HEK293 (cell line): ENCODE measurements around the gene BRD2.

ENCODE experiments used
- CTCF ChIA-PET: fragments of 350-600 bp; formaldehyde crosslinking; extraction: SDS; loops from one replicate; lab custom pipeline; 2021; ENCODE audit warnings: antibody characterized with exemption; lab: Yijun Ruan, JAX
- POLR2A ChIA-PET: fragments of 300-600 bp; formaldehyde crosslinking; extraction: SDS; loops from one replicate; lab custom pipeline; 2020; ENCODE audit warnings: antibody characterized with exemption, inconsistent platforms; lab: Yijun Ruan, JAX
- H3K27ac ChIP-seq: fragments of 200-500 bp; sonication (Bioruptor generic); 2 replicates; pipeline ENCODE4 v1.5.1; 2014; ENCODE audit warnings: low read depth, low read length, control low read depth, inconsistent platforms; ENCODE audit errors: extremely low read depth
- H3K36me3 ChIP-seq, 2 experiments: fragments of 200-500 bp in 1 of 2; sonication (Bioruptor generic) in 1 of 2; 1 replicate in 1 of 2; 2 replicates in 1 of 2; pipeline ENCODE4 v1.5.1; 2014 to 2017; ENCODE audit warnings: inconsistent platforms in 2 of 2, low read length in 2 of 2; ENCODE audit not compliant: control insufficient read depth in 2 of 2, insufficient read depth in 1 of 2
- H3K4me1 ChIP-seq: fragments of 200-500 bp; sonication (Bioruptor generic); 2 replicates; pipeline ENCODE4 v1.5.1; 2014; ENCODE audit warnings: mild to moderate bottlenecking, low read length, inconsistent platforms; ENCODE audit not compliant: control insufficient read depth, insufficient read depth
- H3K4me3 ChIP-seq: 2 replicates; pipeline ENCODE4 v1.5.1; 2011; ENCODE audit warnings: low read depth, mild to moderate bottlenecking, control low read depth, low read length, moderate library complexity
- H3K9me3 ChIP-seq: fragments of 200-500 bp; sonication (Bioruptor generic); 2 replicates; pipeline ENCODE4 v1.5.1; 2014; ENCODE audit warnings: low read depth, low read length, inconsistent platforms; ENCODE audit not compliant: control insufficient read depth, insufficient read depth
- EGR2 ChIP-seq: fragments of 450-650 bp; formaldehyde crosslinking; IDR thresholded peaks from 2 replicates; pipeline ENCODE4 v1.5.1; 2016; ENCODE audit warnings: low read depth, missing biosample characterization, missing genetic modification characterization
- ZBTB20 ChIP-seq: fragments of 450-650 bp; formaldehyde crosslinking; IDR thresholded peaks from 2 replicates; pipeline ENCODE4 v1.5.1; 2016; ENCODE audit warnings: missing biosample characterization, missing genetic modification characterization
- ZFHX2 ChIP-seq: fragments of 450-650 bp; formaldehyde crosslinking; conservative IDR thresholded peaks from 2 replicates; pipeline ENCODE4 v1.5.1; 2016; ENCODE audit warnings: missing biosample characterization, missing genetic modification characterization
- ZNF501 ChIP-seq: fragments of 450-650 bp; formaldehyde crosslinking; IDR thresholded peaks from 2 replicates; pipeline ENCODE4 v1.5.1; 2016; ENCODE audit warnings: missing biosample characterization, missing genetic modification characterization
- ZNF571 ChIP-seq: fragments of 450-650 bp; formaldehyde crosslinking; IDR thresholded peaks from 2 replicates; pipeline ENCODE4 v1.5.0; 2017; ENCODE audit warnings: missing biosample characterization, missing genetic modification characterization
- ZNF777 ChIP-seq: fragments of 450-650 bp; formaldehyde crosslinking; IDR thresholded peaks from 2 replicates; pipeline ENCODE4 v1.5.1; 2017; ENCODE audit warnings: missing biosample characterization, missing genetic modification characterization, borderline replicate concordance
- ZNF837 ChIP-seq: fragments of 450-650 bp; formaldehyde crosslinking; IDR thresholded peaks from 2 replicates; pipeline ENCODE4 v1.5.1; 2016; ENCODE audit warnings: missing biosample characterization, missing genetic modification characterization
- TF ChIP-seq, protein P1 (sequence below): fragments of 450-650 bp; formaldehyde crosslinking; conservative IDR thresholded peaks from 2 replicates; pipeline ENCODE4 v1.5.1; 2016; ENCODE audit warnings: low read depth, missing biosample characterization, missing genetic modification characterization
- TF ChIP-seq, protein P2 (sequence below): fragments of 450-650 bp; formaldehyde crosslinking; IDR thresholded peaks from 2 replicates; pipeline ENCODE4 v1.5.1; 2016; ENCODE audit warnings: missing biosample characterization, missing genetic modification characterization
- TF ChIP-seq, protein P3 (sequence below): fragments of 450-650 bp; formaldehyde crosslinking; IDR thresholded peaks from 2 replicates; pipeline ENCODE4 v1.5.1; 2016; ENCODE audit warnings: missing biosample characterization, missing genetic modification characterization
- TF ChIP-seq, protein P4 (sequence below): fragments of 450-650 bp; formaldehyde crosslinking; IDR thresholded peaks from 2 replicates; pipeline ENCODE4 v1.5.1; 2016; ENCODE audit warnings: missing biosample characterization, missing genetic modification characterization
- TF ChIP-seq, protein P5 (sequence below): fragments of 450-650 bp; formaldehyde crosslinking; IDR thresholded peaks from 2 replicates; pipeline ENCODE4 v1.5.1; 2016; ENCODE audit warnings: missing biosample characterization, missing genetic modification characterization

BRD2 gene

DNA sequence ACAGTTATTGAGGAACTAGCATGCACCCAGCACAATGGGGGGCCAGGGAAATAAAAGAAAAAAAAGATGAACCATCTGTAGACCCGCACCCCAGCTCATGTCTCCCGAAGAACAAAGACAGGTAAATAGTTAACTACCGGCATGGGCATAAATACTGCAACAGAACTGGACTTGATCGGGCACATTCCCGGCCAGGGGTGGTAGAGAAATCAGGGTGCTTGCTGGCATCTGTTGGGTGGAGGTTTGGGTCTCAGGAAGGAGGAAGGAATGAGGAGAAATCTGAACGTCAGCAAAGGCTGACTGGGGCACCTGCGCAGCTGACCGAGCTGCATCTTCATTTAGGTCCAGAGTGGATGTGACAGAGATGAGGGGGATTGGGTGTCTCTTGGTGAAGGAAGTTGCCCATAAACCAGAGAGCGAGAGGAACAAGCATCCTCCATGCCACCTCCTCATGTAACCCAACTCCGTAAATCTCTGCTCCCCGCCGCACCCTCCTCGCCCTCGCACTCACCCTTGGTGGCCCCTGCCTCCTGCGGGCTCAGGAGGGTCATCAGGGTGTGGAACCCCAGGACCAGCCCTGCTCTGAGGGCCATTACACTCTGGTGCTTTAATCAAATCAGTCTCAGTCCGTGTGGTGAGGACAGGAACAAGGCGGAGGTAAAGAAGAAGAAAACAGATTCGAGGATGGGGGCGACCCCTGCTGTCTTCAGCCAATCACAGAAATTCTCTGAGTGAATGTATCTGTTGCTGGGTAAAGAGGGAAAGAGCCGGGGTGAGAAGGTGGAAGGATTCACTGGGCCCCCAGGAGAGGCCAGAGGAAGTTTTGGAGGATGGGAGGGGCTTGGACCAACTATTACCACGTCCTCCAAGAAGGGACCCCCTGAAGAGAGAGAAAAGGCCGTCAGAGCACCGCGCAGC lies 40.8 kb downstream of the BRD2 start, which contains the start of gene HLA-DOA (continued):
- TF ChIP-seq, protein P1, sequence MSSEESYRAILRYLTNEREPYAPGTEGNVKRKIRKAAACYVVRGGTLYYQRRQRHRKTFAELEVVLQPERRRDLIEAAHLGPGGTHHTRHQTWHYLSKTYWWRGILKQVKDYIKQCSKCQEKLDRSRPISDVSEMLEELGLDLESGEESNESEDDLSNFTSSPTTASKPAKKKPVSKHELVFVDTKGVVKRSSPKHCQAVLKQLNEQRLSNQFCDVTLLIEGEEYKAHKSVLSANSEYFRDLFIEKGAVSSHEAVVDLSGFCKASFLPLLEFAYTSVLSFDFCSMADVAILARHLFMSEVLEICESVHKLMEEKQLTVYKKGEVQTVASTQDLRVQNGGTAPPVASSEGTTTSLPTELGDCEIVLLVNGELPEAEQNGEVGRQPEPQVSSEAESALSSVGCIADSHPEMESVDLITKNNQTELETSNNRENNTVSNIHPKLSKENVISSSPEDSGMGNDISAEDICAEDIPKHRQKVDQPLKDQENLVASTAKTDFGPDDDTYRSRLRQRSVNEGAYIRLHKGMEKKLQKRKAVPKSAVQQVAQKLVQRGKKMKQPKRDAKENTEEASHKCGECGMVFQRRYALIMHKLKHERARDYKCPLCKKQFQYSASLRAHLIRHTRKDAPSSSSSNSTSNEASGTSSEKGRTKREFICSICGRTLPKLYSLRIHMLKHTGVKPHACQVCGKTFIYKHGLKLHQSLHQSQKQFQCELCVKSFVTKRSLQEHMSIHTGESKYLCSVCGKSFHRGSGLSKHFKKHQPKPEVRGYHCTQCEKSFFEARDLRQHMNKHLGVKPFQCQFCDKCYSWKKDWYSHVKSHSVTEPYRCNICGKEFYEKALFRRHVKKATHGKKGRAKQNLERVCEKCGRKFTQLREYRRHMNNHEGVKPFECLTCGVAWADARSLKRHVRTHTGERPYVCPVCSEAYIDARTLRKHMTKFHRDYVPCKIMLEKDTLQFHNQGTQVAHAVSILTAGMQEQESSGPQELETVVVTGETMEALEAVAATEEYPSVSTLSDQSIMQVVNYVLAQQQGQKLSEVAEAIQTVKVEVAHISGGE (tag by site-specific recombination): no peak

GRCh38 chr6:33010356-33010755 lies 42.0 kb downstream of the BRD2 start:
- POLR2A ChIA-PET: interaction anchor here (1.1 kb wide), 1 partner anchor 26 kb away, joined by 3 read pairs; no protein-coding TSS in a partner anchor
- TF ChIP-seq, protein P2, sequence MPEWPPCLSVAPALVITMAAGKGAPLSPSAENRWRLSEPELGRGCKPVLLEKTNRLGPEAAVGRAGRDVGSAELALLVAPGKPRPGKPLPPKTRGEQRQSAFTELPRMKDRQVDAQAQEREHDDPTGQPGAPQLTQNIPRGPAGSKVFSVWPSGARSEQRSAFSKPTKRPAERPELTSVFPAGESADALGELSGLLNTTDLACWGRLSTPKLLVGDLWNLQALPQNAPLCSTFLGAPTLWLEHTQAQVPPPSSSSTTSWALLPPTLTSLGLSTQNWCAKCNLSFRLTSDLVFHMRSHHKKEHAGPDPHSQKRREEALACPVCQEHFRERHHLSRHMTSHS (tag by site-specific recombination): no peak
- TF ChIP-seq ZNF777 (tag by site-specific recombination) (no peak), ZNF501 (tag by site-specific recombination) (no peak), ZNF837 (tag by site-specific recombination) (no peak), ZNF571 (tag by site-specific recombination) (no peak), ZBTB20 (tag by site-specific recombination) (peak; percentile 66; the same call in 1 of the 2 replicates)
- TF ChIP-seq, protein P3, sequence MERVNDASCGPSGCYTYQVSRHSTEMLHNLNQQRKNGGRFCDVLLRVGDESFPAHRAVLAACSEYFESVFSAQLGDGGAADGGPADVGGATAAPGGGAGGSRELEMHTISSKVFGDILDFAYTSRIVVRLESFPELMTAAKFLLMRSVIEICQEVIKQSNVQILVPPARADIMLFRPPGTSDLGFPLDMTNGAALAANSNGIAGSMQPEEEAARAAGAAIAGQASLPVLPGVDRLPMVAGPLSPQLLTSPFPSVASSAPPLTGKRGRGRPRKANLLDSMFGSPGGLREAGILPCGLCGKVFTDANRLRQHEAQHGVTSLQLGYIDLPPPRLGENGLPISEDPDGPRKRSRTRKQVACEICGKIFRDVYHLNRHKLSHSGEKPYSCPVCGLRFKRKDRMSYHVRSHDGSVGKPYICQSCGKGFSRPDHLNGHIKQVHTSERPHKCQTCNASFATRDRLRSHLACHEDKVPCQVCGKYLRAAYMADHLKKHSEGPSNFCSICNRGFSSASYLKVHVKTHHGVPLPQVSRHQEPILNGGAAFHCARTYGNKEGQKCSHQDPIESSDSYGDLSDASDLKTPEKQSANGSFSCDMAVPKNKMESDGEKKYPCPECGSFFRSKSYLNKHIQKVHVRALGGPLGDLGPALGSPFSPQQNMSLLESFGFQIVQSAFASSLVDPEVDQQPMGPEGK (tag by site-specific recombination): no peak
- Histone ChIP-seq H3K36me3 (no peaks in the 10 kb centered on the region), H3K4me3 (no peak overlapping the region), H3K9me3 (no peaks in the 10 kb centered on the region), H3K27ac (no peak overlapping the region), H3K4me1 (no peaks in the 10 kb centered on the region)
- CTCF ChIA-PET: interaction anchor here (0.5 to 8.8 kb wide), 11 partner anchors 10 to 1240 kb away, joined by 3 to 106 read pairs (median 4); no protein-coding TSS in a partner anchor

DNA sequence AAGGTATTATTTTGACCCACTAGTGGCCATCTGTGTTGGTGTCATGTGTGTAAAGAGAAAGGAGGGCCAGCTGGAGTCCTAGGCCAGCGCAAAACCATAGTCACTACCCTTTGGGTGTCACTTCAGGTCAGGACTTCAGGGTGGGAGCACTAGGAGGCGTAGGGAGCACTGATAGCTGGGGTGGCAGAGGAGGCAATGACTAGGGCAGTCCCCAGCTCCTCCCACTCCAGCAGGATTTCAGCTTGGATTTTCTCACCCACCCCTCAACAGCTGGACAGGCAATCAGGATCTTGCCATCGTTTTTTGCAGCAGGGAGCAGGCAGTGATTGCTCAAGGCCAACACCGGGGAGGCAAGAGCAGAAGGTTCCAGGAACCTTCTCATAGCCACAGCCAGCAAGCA lies 45.2 kb downstream of the BRD2 start:
- Histone ChIP-seq H3K9me3 (no peaks in the 10 kb centered on the region), H3K27ac (no peak overlapping the region), H3K36me3 (no peaks in the 10 kb centered on the region), H3K4me1 (no peaks in the 10 kb centered on the region), H3K4me3 (no peak overlapping the region)
- CTCF ChIA-PET: interaction anchor here (0.6 to 8.8 kb wide), 16 partner anchors 8 to 475 kb away, joined by 3 to 106 read pairs (median 4); no protein-coding TSS in a partner anchor
- peak; percentile 48; the same call in 1 of the 2 replicates for TF ChIP-seq EGR2 (tag by site-specific recombination)
- peak; percentile 21; the same call in 1 of the 2 replicates for TF ChIP-seq ZFHX2
- TF ChIP-seq, protein P4, sequence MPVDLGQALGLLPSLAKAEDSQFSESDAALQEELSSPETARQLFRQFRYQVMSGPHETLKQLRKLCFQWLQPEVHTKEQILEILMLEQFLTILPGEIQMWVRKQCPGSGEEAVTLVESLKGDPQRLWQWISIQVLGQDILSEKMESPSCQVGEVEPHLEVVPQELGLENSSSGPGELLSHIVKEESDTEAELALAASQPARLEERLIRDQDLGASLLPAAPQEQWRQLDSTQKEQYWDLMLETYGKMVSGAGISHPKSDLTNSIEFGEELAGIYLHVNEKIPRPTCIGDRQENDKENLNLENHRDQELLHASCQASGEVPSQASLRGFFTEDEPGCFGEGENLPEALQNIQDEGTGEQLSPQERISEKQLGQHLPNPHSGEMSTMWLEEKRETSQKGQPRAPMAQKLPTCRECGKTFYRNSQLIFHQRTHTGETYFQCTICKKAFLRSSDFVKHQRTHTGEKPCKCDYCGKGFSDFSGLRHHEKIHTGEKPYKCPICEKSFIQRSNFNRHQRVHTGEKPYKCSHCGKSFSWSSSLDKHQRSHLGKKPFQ (tag by site-specific recombination): no peak
- TF ChIP-seq, protein P5, sequence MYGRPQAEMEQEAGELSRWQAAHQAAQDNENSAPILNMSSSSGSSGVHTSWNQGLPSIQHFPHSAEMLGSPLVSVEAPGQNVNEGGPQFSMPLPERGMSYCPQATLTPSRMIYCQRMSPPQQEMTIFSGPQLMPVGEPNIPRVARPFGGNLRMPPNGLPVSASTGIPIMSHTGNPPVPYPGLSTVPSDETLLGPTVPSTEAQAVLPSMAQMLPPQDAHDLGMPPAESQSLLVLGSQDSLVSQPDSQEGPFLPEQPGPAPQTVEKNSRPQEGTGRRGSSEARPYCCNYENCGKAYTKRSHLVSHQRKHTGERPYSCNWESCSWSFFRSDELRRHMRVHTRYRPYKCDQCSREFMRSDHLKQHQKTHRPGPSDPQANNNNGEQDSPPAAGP (tag by site-specific recombination): no peak
- POLR2A ChIA-PET: no interaction called here
